Brain microvascular endothelial cell (primary cell): ENCODE results near the gene C1QTNF8.

Source experiments
- DNase-seq: peaks from one replicate; pipeline ENCODE4 v3.0.0-alpha.2; 2020
- H3K27ac ChIP-seq: fragments of 250-450 bp; sonication (Bioruptor Pico); 2 replicates; pipeline ENCODE4 v1.5.1; 2020; ENCODE audit warnings: mild to moderate bottlenecking, moderate library complexity
- H3K27me3 ChIP-seq: fragments of 250-450 bp; sonication (Bioruptor Pico); replicated peaks from 2 replicates; pipeline ENCODE4 v1.5.1; 2020; ENCODE audit warnings: mild to moderate bottlenecking
- H3K36me3 ChIP-seq: fragments of 250-450 bp; sonication (Bioruptor Pico); replicated peaks from 2 replicates; pipeline ENCODE4 v1.5.1; 2020; ENCODE audit warnings: mild to moderate bottlenecking
- H3K4me3 ChIP-seq: 2 replicates; pipeline ENCODE4 v1.5.1; 2011; ENCODE audit warnings: low read depth, mild to moderate bottlenecking, control low read depth, low read length, moderate library complexity
- CTCF ChIP-seq: IDR thresholded peaks from 2 replicates; pipeline ENCODE4 v1.5.1; 2011; ENCODE audit warnings: low read depth, mild to moderate bottlenecking, moderate library complexity, low read length, control low read depth, inconsistent platforms; ENCODE audit errors: missing control alignments
- in situ Hi-C: cut with HindIII; loops from 2 replicates; pipeline ENCODE4 v1.10.0; 2017; ENCODE audit warnings: low sequenced_read_pairs, low pct_ligation_motif_present

C1QTNF8 gene

GRCh38 chr16:1133810-1134520, 37.9 kb upstream of the C1QTNF8 start:
- Histone ChIP-seq H3K27ac (no peak overlapping the region), H3K27me3 (no peaks in the 10 kb centered on the region), H3K4me3 (no peak overlapping the region), H3K36me3 (no peaks in the 10 kb centered on the region)
- in situ Hi-C loops, result no loop called here
- no peak for TF ChIP-seq CTCF
- DNase-seq, result no peak

GRCh38 chr16:1133271-1133670, 37.2 kb upstream of the C1QTNF8 start:
- H3K27me3 ChIP-seq, result no peaks in the 10 kb centered on the region
- H3K36me3 ChIP-seq, result no peaks in the 10 kb centered on the region
- no peak for TF ChIP-seq CTCF
- no peak for DNase-seq
- in situ Hi-C loops, result no loop called here
- no peak overlapping the region for H3K27ac ChIP-seq
- no peak overlapping the region for H3K4me3 ChIP-seq

GRCh38 chr16:1132431-1132830, 36.4 kb upstream of the C1QTNF8 start:
- in situ Hi-C loops, result no loop called here
- no peak overlapping the region for H3K4me3 ChIP-seq
- no peak overlapping the region for H3K27ac ChIP-seq
- no peaks in the 10 kb centered on the region for H3K27me3 ChIP-seq
- H3K36me3 ChIP-seq, result no peaks in the 10 kb centered on the region
- DNase-seq, result no peak
- no peak for TF ChIP-seq CTCF

- H3K27ac ChIP-seq, result no peak overlapping the region
- TF ChIP-seq CTCF, result no peak
- in situ Hi-C loops, result no loop called here
- no peak for DNase-seq
- H3K4me3 ChIP-seq, result no peak overlapping the region
- no peaks in the 10 kb centered on the region for H3K27me3 ChIP-seq
- H3K36me3 ChIP-seq, result no peaks in the 10 kb centered on the region
Measured at GRCh38 chr16:1131378-1131994, 35.4 kb upstream of the C1QTNF8 start.

- DNase-seq, result no peak
- H3K27ac ChIP-seq, result no peak overlapping the region
- TF ChIP-seq CTCF, result no peak
- in situ Hi-C loops, result no loop called here
- no peak overlapping the region for H3K4me3 ChIP-seq
- H3K36me3 ChIP-seq, result no peaks in the 10 kb centered on the region
- no peaks in the 10 kb centered on the region for H3K27me3 ChIP-seq
Measured at GRCh38 chr16:1130382-1130781, 34.3 kb upstream of the C1QTNF8 start.
